GM19328 (cell line): ENCODE measurements around the gene BUB1B.

Experiments used
- ATAC-seq: cut with Tn5 transposase; IDR thresholded peaks from one replicate; pipeline ENCODE4 v1.9.1; 2021; ENCODE audit warnings: mild to moderate bottlenecking, moderate library complexity; ENCODE audit not compliant: unreplicated experiment

Gene BUB1B

GRCh38 chr15:40239693-40240618, 79.1 kb downstream of the BUB1B start:
- ATAC-seq: no peak

GRCh38 chr15:40240619-40241221, 79.9 kb downstream of the BUB1B start:
- no peak for ATAC-seq

GRCh38 chr15:40241269-40242212, 80.7 kb downstream of the BUB1B start:
- no peak for ATAC-seq

GRCh38 chr15:40242213-40242599, 81.3 kb downstream of the BUB1B start:
- ATAC-seq: no peak

GRCh38 chr15:40242601-40243000, 81.7 kb downstream of the BUB1B start:
- no peak for ATAC-seq

- no peak for ATAC-seq
Observed at GRCh38 chr15:40243126-40243810, 82.4 kb downstream of the BUB1B start.

GRCh38 chr15:40244961-40245523, 84.2 kb downstream of the BUB1B start:
- ATAC-seq: no peak

- no peak for ATAC-seq
Observed at GRCh38 chr15:40245666-40246450, 85.0 kb downstream of the BUB1B start.

GRCh38 chr15:40246496-40247280, 85.8 kb downstream of the BUB1B start:
- no peak for ATAC-seq

- ATAC-seq: no peak
Observed at GRCh38 chr15:40247406-40247971, 86.6 kb downstream of the BUB1B start.

- no peak for ATAC-seq
Observed at GRCh38 chr15:40248006-40248783, 87.3 kb downstream of the BUB1B start.

GRCh38 chr15:40249477-40250303, 88.8 kb downstream of the BUB1B start:
- no peak for ATAC-seq

GRCh38 chr15:40250304-40250656, 89.4 kb downstream of the BUB1B start:
- no peak for ATAC-seq

GRCh38 chr15:40250771-40251483, 90.1 kb downstream of the BUB1B start:
- no peak for ATAC-seq

GRCh38 chr15:40251486-40252140, 90.7 kb downstream of the BUB1B start:
- no peak for ATAC-seq

- no peak for ATAC-seq
Observed at GRCh38 chr15:40252141-40252437, 91.2 kb downstream of the BUB1B start.
